ENCODE measurements around the gene CLDN7.

Gene CLDN7

GRCh38 chr17:7293816-7294613 is 31.7 kb upstream of the CLDN7 start:
- DNase-seq (ENCODE audit: low read depth in 2 of 2): no peak
- TF ChIP-seq CTCF (IDR thresholded peaks at IDR 0.05; ENCODE audit: low read depth, low read length): no peak
- no peak overlapping the region for H3K4me3 ChIP-seq (replicated peaks in 1 of 2; ENCODE audit: low read depth in 2 of 2, low read length in 2 of 2)

- peak; percentile 31 to 43 for DNase-seq (ENCODE audit: low read depth in 2 of 2)
- no peak overlapping the region for H3K4me3 ChIP-seq (replicated peaks in 1 of 2; ENCODE audit: low read depth in 2 of 2, low read length in 2 of 2)
- no peak for TF ChIP-seq CTCF (IDR thresholded peaks at IDR 0.05; ENCODE audit: low read depth, low read length)
Measured at GRCh38 chr17:7293159-7293558, 30.9 kb upstream of the CLDN7 start.

GRCh38 chr17:7292729-7293128 is 30.5 kb upstream of the CLDN7 start:
- peak in 1 of 2 donors; percentile 63 for DNase-seq (ENCODE audit: low read depth in 2 of 2)
- no peak for TF ChIP-seq CTCF (IDR thresholded peaks at IDR 0.05; ENCODE audit: low read depth, low read length)
- no peak overlapping the region for H3K4me3 ChIP-seq (replicated peaks in 1 of 2; ENCODE audit: low read depth in 2 of 2, low read length in 2 of 2)

GRCh38 chr17:7292194-7292593 is 29.9 kb upstream of the CLDN7 start:
- H3K4me3 ChIP-seq (replicated peaks in 1 of 2; ENCODE audit: low read depth in 2 of 2, low read length in 2 of 2): no peak overlapping the region
- DNase-seq (ENCODE audit: low read depth in 2 of 2): no peak
- no peak for TF ChIP-seq CTCF (IDR thresholded peaks at IDR 0.05; ENCODE audit: low read depth, low read length)

GRCh38 chr17:7290685-7291084 is 28.4 kb upstream of the CLDN7 start:
- H3K4me3 ChIP-seq (replicated peaks in 1 of 2; ENCODE audit: low read depth in 2 of 2, low read length in 2 of 2): no peak overlapping the region
- DNase-seq (ENCODE audit: low read depth in 2 of 2): no peak
- TF ChIP-seq CTCF (IDR thresholded peaks at IDR 0.05; ENCODE audit: low read depth, low read length): no peak

GRCh38 chr17:7290166-7290565 is 27.9 kb upstream of the CLDN7 start:
- no peak overlapping the region for H3K4me3 ChIP-seq (replicated peaks in 1 of 2; ENCODE audit: low read depth in 2 of 2, low read length in 2 of 2)
- no peak for DNase-seq (ENCODE audit: low read depth in 2 of 2)
- no peak for TF ChIP-seq CTCF (IDR thresholded peaks at IDR 0.05; ENCODE audit: low read depth, low read length)

All from cardiac fibroblast (primary cell).